LHCN-M2 (cell line): Measurements from ENCODE around the gene C2CD2. TPM values are rescaled to one million over a fixed set of nuclear protein-coding genes. Genes with fewer than 3 reads are reported as not detected.

Experiments used
- DNase-seq: peaks from one replicate; pipeline ENCODE4 v3.0.0-alpha.2; 2012; ENCODE audit warnings: low read depth
- total RNA-seq: library from RNA; depleted of rRNA; stranded (reverse); fragments of >200 nt; gene quantifications from 2 replicates; pipeline ENCODE4 v1.2.3, GENCODE V29; 2014

The C2CD2 gene
- total RNA-seq, 1 experiment from 2014 or later = 22.2 TPM

DNA sequence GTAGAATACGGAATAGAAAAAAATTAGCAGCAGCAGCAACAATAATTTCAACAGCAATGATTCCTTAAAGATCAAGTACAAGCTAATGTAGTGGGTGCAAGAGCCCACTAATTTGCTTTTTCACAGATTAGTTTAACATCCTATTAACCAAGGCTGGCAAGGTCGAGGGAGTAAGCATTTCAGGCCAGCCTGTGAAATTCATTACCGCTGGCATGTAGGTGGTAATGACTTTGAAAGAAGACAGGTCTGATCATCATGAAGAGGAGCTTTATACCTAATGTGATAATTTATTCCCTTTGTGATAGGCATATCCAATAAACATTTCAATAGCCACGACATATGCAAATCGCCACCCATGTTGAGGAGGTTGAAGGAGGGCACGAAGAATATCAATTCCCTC lies 63.5 kb downstream of the C2CD2 start:
- no peak for DNase-seq

- no peak for DNase-seq
Measured at GRCh38 chr21:41888749-41889376, 65.0 kb downstream of the C2CD2 start.

DNA sequence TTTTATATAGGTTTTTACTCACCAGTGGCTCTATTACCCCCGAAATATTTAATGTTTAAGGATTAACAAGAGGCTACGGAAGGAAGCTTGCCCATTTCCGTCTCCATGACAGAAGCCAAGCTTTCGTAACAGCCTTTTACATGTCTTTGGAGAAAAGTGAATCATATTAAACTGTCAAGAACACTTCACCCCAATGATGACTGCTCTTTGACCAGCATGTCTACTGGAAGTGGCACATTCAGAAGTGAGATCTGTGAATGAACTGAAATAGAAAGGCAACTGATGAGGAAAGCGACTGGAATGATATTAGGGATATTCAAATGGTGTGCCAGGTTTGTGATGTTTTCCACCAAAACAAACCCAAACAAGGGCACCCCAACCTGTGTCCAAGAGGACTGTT lies 66.2 kb downstream of the C2CD2 start:
- no peak for DNase-seq

DNA sequence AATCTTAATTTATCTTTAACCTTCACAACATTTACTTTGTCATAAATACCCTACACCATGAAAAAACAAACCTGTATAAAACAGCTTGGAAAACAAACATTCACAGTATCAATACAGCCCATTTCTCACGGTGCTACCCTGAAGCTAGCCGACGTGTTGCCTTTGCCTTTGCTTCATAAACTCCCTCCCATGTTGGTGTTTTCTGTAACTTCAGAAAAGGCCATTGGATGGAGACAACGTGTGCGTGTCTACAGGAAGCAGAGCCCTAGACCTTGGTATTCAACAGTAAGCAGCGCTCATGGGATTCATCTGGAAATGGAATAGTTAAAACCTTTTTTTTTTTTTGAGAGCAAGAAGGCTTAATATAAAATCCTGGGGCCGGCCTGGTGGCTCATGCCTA lies 67.5 kb downstream of the C2CD2 start:
- DNase-seq = no peak

DNA sequence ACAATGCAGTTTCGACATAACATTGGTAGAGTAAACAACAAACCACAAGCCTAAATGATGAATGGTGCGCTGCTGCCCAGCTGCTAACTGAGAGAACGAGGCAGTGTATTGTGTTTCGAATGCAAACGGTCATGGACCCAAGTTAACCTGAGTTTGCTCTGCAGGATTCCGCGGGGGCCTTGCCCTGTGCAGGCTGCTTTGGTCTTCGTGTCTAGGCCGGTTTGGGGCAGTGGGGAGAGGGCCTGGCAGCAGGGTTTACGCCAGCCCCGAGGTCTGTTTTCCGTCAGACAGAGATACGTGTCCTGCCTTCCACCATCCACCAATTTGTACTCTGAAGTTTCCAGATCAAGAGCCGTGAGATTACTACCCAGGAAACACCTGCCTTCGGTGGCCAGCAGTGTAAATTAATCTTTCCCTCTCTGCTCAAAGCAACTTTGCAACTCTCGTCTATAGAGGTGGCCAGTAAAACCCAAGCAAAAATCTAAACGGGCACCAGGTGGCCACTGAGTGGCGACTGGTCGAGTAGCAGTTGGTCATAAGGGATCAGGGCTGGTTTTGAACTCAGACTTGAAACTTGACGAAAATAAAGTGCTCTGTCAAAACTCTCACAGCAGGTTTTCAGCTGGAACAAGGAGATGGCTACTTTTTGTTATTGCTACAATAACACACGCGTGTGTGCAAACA lies 68.3 kb downstream of the C2CD2 start:
- no peak for DNase-seq

DNA sequence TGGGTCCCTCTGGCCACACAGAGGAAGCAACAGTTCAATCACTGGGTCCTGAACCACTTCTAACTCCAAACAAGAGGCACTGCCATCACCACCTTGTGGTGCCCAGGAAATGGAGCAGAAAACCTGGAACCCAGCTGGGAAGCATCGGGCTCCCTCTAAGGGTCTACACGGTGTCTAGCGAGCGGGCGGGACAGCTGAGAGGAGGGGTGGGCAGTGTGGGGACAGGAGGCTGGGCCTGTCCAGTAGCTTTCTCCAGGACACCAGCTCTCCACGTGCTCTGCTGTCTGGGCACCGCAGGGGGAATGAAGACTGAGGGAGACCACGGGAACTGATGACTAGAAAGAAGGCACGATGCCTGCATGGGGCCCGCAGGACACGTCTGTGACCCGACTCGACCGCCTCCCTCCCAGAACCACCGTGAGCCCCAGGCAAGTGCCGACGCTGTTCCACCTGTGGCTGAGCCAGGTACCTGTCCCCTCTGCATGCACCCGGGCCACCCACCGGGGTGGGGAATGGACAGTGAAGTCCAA lies 69.3 kb downstream of the C2CD2 start:
- DNase-seq = no peak

GRCh38 chr21:41883582-41883981 lies 70.2 kb downstream of the C2CD2 start:
- DNase-seq = no peak

DNA sequence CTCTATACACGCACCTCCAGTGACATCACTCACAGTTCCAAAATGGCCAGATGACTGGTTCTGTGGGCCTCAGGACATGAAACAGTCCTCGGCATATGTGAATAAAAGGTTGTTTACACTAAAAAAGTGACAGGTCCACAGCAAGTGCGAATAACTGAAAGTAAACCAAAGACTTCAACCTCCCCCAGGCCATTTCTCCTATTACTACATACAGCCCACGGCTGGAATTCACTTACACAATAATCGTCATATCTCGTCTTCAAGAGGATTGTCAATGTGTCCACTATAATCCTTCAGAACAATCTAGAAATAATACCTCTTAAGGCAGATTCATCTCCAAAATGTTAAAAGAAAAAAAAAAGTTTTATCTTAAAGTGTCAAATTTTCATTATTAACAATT lies 72.8 kb downstream of the C2CD2 start:
- DNase-seq = no peak

GRCh38 chr21:41880153-41880552 lies 73.7 kb downstream of the C2CD2 start:
- no peak for DNase-seq

DNA sequence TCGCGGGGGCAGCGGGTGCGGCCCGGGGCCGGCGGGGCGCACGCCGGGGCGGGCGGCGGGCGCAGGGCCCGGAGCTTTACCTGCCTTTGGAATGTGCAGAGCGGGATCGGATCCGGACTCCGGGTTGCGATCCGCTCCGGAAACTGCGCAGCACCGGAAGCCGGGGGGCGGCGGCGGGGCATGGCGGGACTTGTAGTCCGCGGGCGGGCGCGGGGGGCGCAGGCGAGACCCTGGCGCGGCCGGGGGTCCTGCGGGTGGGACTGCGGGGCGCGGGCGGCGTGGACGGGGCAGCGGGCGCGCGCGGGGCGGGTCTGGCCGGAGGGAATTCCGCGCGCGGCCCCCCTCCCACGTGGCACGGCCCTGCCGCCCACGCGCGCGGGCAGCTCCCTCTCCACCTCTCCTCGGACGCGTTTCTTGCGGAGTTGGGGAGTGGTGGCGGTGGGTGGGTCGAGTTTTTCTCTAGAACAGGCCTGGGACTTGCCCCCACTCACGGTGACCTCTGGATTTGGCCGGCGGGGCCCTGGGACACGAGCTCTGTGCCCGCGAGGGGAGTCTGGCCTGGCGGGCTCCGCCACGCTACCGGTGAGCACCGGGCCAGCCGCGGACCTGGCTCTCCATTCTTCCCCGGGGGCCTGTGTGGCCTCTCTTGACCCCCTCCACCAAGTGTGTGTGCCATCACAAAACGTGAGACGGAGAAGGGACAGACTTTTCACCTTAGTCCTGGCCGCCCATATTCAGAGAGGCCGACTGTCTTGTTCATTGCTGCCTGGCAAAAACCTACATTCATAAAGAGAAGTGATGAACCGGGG lies 74.4 kb downstream of the C2CD2 start, which contains the start of gene PRDM15:
Gene PRDM15 (minus strand): TSS at position 155 of the 809 bp plus-strand sequence. CDS start 18,981 bp downstream, outside the sequence.
- peak; percentile 73 for DNase-seq

DNA sequence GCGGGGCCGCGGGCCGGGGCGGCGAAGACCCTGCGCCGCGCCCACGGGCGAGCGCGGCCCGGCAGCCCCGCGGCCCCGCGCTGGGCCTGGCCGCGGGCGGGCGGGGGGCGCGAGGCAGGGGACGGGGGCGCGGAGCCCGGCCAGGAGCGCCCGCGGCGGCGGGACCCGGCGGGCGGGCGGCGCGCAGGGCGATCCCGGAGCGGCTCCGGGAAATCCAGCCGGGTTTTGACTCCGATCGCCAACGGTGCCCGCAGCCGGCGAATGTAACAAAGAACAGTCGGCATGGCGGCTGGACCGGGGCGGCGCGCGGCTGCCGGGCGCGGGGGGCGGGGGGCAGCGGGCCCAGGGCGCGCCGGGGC lies 75.0 kb downstream of the C2CD2 start:
- peak; percentile 73 for DNase-seq

DNA sequence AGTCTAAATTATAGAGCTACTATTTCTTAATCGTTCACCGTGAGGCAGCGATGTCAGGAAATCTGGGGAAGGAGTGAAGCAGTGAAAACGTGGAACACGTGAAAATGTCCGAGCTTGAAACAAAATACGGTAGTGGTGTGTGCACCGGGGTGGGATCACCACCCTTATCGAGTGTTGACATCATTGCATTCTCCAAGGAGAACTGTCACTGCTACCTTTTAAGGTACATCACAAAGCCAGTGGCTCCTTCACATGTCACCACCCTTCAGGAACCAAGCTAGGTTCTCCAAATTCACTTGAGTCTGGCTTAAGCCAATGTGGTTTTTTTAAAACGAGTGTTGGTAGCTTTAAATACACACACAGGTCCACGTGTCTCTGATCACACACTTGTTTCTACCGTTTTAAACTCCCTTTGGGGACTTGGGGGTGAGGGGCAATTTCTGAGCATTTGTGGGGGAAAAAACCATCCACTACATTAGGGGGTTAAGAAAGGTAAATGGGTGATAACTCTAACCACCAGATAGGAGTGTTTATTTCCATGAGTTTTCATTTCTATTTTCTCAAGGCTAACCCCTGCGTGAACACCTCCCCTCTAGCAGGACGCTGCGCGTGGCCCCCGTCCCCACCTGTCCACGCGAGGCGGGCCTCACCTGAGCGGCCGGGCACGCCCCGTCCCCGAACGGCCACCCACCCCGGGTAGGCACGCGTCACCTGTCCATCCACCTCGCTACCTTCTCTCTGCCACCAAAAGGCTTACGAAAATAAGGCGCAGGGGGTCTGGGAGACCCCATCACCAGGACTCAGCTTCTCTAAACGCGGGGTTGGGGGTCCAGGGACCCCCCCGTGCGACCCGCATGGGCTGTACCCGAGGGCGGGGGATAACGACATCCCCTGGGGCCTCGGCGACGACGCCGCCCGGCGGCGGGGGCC lies 75.7 kb downstream of the C2CD2 start:
- DNase-seq = peak; percentile 63

- no peak for DNase-seq
Measured at GRCh38 chr21:41876928-41877652, 76.7 kb downstream of the C2CD2 start.

GRCh38 chr21:41876396-41876795 lies 77.4 kb downstream of the C2CD2 start:
- DNase-seq = no peak

- DNase-seq = no peak
Measured at GRCh38 chr21:41875086-41875485, 78.7 kb downstream of the C2CD2 start.

GRCh38 chr21:41874611-41875010 lies 79.2 kb downstream of the C2CD2 start:
- DNase-seq = no peak

- DNase-seq = no peak
Measured at GRCh38 chr21:41873426-41873825, 80.4 kb downstream of the C2CD2 start.

DNA sequence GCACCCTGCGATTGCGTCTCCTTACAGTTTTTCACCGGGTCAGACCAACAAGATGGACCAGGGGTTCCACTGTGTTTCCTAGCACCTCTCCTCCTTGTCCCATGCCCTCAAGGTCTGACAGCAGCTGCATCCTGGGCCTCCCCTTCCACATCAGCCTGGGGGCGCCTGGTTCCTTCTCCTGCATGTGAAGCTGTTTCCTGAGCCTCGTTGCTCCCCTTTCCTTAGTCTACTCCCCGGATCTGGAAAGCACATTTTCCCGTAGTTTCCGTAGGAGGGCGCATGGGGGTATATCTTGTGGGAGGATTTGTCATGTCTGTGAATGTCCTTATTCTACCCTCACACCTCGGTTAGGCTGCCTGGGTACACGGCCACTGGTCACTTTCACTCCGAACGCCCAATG lies 80.8 kb downstream of the C2CD2 start:
- no peak for DNase-seq

DNA sequence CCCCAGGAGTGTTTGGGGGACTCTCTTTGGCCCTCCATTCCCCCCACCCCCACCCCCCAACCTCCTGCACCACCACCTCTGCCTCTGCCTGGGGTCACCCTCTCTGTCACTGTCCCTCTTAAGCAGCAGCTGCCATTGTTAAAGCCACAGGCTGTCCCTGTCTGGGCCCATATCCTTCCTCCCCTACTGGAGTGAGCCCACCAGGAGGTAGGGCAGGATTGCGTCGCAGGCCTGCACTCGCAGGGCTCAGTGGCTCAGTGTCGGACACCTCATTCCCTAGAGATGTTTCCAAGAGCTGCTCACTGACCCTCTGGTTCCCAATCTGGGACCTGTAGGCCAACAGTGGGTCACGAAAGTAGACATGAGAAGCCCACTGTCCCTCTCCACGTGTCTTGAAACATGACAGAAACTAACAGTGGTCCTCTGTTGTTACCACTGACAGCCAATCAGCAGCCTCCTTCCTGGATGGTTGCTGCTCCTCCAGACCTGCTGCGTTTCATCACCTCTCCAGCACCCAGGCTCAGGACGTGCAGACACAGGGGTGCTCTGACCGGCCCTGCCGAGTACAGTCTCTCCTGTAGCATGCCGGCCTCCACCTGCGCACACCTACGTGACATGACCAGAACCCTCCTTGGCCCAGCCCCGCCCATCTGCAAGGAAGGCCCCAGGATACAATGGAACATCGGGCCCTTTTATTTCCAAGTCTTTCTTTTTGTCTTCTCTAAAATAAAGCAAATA lies 82.4 kb downstream of the C2CD2 start:
- DNase-seq = no peak

DNA sequence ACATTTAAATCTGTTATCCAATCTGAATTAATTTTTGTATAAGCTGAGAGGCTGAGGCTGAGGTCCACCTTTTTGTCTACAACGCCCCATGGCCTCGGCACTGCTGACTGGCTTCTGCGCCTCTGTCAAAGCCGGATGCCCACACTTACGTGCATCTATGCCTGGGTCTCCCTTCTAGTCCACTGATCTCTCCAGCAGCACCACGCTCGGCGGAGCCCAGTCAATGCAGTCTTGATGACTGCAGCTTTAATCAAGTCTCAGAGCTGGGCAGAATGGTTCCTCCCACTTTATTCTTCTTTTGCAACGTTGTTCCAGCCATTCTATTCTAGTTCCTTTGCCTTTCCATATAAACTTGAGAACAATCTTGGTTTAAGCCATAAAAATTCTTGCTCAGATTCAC lies 84.0 kb downstream of the C2CD2 start:
- DNase-seq = no peak
